NCI-H526 treated with DMSO at 0.1 percent for 48 hours (cell line): ENCODE data around the gene PTP4A1.

Experiments used
- DNase-seq: peaks from one replicate; lab custom pipeline; 2025; lab: John Stamatoyannopoulos, UW

PTP4A1 gene

DNA sequence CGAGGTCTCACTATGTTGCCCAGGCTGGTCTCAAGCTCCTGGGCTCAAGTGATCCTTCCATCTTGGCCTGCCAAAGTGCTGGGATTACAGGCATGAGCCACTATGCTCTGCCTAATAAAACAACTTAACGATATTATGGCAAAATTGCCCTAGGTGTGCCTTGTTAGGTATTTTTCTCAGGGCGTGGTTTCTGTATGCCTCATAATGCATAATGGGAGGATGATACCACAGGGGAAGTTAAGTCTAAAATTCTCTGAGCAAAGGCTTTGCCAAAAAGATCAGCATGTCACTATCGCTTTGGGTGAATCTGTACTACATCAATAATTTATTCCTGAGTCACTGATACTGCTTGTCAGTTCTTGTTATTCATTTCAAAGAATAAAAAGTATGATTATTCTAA is 15.9 kb upstream of the PTP4A1 start:
- DNase-seq: no peak

DNA sequence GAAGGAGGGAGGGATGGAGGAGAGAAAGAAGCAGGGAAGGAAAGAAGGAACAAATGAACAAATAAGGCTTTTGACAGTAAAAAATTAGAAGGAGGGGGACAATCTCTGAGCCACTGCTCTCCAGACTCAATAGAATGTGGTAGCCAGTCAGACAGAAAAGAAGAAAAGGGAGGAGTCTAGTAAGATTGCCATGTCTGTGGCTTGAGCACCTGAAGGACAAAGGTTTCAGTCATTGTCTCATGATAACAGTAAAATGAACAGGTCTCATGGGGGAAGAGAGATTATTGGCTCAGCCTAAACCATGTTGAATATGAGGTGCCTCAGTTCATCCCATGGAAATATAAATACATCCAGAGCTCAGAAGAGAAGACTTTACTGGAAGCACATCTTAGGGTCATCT is 14.0 kb upstream of the PTP4A1 start:
- no peak for DNase-seq

DNA sequence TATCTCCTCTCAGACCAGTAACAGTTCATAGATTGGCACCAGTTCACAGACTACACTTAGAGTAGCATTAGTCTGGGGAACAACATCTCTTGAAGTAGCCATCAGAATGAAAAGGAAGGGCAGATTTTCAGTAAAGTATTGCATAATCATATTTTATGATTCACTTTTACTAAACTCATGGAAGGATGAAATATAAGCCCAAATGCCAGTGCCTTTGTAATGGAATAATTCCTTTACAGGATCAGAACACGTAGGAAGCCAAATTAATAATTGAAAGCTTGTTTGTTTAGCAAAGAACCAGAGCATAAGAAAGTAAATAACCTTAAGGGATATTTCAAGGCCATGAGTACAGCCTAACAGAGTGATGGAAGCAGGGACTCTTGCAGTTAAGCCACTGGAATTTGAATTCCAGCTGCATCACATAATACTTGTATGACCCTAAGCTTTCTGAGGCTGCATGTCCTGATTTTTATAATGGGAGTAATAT is 11.4 kb upstream of the PTP4A1 start:
- DNase-seq: no peak

DNA sequence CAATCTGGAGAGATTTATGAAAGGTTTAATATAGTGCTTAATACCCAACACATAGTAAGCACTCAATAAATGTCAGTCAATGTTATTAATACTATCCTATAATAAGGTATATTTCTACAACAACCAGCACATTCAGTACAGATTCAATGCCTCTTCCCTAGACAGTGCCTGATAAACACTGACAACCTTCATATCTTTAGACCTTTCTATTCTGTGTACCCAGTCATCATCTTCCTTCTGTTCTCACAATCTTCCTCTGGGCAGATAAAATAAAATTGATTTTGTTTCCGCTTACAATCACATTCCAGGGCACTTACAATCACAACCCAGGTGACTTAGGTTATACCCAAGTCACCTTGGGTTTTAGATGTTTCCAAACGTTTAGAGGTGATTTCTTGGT is 11.0 kb upstream of the PTP4A1 start:
- no peak for DNase-seq

DNA sequence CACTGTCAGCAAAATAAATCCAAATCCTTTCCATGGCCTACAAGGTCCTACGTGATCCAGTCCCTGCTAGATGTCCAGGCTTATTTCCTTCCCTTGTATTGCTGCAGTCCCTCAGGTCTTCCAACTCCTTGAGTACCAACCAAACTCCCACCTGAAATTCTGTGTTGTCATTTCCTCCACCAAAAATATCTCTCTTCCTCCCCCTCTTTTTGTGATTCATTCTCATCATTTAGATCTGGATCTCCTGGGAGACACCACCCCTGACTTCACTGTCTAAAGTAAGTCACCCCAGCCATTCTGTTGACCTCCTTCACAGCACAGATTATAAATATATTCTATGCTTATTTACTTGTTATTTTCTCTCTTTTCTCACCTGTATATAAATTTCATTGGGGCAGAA is 9.0 kb upstream of the PTP4A1 start:
- DNase-seq: no peak

DNA sequence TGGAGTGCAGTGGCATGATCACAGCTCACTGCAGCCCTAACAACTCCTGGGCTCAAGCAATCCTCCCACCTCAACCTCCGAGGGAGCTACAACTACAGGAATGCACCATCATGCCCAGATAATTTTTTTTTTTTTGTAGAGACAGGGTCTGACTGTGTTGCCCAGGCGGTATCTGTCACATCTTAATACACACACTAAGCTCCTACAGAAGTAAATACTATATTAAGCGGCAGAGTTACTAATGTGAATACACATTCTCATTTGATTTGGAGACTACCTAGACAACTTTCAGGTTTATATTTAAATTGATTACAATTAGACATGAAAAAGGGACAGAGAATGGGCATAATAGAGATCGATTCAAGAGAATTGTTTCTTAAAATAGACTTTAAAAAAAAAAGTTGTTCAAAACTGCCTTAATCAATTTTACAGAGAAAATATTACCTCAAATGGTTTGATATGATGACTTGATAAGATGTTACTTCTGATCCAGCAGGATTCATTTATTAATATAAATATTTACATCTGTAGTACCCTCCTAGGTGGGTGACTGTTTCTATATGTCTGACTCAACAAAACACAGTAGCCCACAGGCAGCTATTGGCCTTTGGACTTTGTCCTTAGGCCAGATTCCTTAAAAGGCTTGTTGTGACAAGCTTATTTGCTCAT is 7.1 kb upstream of the PTP4A1 start:
- DNase-seq: no peak

DNA sequence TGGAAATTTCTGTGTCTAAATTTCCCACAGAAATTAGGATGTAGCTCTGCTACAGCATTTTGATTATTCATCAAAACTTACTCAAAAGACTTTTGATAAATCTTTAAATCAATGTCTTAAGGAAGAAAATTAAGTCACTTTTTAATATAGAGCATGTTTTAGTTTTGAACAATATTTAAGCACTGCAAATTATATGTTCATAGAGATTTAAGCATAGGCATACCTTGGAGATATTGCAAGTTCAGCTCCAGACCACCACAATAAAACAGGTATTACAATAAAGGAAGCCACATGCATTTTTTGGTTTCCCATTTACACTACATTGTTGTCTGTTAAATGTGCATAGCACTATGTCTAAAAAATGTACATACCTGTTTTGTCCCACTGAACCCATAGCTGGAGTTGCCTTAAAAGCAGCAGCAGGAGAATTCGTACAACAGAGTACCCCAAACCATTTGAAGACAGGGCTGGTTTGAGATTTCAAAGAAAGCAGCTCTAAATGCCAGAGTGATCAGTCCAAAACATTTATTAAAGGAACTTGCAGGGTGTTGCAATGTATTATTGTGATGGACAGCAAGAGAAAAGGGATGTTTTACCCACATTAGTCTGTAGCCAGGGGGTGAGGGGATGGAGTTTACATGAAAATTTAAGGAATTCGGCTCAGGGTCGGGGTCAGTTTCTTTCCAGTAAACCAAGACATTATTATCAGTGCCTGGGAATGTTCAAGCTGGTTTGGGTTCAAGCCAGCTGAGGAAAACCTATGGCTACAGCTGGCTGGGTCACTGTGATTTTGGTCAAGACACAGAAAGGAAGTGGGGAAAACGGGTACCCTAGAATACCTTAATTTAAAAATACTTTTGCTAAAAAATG is 6.3 kb upstream of the PTP4A1 start:
- no peak for DNase-seq

DNA sequence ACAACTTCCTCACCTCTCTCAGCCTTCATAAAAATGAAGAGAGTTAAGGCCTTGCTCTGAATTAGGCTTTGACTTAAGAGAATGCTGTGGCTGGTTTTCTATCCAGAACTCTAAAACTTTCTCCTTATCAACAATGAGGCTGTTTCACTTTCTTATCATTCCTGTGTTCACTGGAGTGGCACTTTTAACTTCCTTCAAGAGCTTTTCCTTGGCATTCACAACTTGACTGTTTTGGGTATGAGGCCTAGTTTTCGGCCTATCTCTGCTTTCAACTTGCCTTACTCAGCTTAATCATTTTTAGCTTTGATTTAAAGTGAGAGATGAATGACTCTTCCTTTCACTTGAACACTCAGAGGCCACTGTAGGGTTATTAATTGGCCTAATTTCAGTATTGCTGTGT is 4.3 kb upstream of the PTP4A1 start:
- DNase-seq: no peak

DNA sequence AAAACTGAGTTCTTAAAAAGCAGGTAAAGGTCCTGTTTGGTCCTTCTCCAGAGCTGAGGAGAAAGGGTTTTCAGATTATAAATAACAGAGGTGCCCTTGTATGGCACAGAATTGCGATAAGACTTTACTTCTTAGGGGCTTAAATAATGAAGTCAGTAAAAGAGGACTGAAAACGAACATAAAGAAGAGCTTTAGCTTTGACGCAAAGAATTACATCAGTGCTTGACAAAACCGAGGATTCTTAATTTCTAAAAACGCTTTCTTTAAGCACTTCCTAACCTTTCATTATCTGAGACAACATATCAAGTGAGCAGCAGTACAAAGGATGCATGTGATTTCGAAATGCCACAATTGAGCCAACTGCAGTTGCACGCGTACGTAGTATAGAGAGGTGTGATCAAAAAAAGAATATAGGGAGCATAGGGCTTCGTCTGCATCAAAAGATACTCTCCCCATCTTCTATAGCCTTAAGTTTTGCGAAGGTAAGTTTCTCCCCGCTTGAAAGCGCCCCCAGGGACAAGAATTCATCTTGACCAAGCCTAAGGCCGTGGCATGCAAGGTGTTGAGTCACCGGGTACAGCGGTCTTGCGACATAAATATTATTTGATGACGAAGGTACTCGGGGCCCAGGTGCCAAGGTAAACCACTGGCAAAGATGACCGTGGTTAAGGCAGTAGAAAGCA is 778 bp upstream of the PTP4A1 start:
- no peak for DNase-seq

DNA sequence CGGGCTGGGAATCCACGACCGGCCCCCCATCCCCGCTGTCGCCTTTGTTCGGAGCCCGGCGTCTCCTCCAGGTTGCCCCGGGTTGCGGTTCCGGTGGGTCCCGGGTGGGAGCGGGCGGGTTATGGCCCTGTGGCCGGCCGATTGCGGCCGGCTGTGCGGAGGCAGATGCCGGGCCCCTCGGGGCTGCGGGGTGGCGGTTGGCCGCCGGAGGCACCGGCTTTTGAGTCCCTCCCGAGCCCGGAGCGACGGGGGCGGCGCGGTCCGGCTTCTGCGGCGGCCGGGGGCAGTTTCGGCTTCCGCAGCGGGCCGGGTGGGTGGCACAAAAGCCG is 431 bp downstream of the PTP4A1 start:
- no peak for DNase-seq

DNA sequence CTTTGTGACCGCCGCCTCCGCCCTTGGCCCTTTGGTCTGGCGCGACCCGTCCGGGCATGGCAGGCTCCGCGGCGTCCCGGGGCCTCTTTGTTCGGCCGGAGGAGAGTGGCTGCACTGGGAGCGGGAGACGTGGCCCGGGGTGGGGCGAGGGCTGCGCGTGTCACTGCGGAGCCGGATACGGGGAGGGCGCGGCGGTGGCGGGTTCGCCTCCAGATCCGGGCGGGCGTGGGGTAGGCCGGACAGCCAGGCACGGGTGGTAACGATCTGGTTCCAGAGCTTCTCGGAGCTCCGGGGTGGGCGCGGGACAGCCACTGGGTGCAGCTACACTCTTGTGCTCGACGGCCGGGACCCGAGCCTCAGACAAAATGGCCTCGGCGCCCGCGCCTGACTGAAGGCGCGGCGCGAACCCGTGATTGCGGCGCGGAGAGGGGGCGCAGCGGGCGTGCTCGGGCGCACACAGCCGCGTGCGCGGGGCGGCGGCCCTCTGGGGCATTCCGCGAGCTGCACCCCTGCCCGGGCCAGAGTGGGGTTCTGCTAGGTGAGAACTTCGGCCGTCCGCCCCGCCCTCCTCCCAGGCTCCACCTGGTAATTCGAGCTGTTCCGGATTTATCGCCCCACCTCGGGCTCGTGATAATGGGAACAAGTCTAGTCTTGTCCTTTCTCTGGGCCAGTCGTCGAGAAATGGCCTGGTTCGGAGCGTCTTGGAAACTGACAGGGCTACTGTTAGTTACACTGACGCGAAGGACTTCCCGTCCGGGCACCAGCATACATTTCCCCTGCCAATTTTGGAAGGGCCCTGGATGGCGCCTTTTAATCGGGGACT is 1.0 kb downstream of the PTP4A1 start:
- DNase-seq: peak; percentile 85

DNA sequence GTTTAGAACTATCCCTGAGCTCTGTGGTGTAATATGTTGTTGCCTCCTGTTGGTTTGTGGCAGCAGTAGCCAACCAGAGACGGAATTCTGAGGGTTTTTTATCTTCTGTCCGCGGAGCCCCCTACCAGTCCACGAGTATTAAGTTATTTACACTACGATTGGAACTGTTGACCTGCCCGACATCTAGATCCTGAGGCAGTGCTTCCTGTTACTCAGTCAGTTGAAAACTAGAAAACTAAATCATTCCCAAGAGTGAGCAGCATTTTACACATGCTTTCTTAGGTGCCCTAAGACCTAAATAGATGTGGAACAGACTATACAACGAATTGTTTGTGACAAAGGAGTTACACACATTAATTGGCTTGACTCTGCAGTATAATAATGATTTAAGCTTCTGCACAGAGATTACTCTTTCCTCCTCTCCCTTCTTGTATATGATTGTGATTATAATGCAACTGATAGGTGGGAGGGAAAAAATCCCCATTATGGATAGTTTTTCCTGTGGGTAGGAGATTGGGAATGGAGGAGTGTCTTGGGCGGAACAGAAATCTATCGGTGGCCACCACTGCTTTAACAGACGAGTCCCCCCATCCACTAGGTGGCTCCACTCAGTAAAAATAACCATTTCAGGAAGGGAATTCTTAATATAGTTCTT is 1.7 kb downstream of the PTP4A1 start:
- DNase-seq: peak; percentile 23

DNA sequence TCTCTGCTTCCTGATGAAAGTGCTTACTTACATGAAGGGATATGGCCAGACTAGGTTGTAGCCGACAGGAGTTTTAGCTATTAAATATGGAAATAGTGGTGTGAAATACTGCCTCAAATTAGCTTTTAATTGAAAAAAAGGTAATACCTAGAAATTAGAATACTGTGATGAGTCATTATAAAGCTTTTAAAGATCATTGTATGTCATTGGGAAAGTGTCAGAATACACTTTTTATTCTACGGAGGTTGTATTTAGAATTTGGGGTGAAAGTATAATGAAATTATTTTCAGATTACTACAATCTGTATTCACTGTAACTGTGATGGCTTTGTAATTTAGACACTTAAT is 2.2 kb downstream of the PTP4A1 start:
- DNase-seq: no peak

DNA sequence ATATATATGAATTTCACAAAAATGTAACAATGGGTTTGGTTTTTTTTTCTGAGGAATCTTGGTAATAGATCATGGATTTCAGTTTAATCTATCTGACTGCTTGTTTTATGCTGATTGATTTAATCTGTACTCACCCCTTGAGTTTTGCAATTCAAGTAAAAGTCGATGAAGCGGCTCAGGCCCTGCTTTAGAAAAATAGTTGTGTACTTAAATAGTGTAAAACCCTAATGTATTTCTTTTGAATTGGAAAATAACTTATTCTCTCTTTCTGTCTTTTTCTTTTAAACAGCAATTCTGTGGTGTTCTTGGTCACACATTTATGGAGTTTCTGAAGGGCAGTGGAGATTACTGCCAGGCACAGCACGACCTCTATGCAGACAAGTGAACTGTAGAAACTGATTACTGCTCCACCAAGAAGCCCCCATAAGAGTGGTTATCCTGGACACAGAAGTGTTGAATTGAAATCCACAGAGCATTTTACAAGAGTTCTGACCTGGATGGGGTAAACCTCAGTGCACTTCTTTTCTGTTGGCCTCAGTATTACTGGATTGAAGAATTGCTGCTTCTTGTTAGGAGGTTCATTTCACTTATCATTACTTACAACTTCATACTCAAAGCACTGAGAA is 4.0 kb downstream of the PTP4A1 start:
- no peak for DNase-seq

DNA sequence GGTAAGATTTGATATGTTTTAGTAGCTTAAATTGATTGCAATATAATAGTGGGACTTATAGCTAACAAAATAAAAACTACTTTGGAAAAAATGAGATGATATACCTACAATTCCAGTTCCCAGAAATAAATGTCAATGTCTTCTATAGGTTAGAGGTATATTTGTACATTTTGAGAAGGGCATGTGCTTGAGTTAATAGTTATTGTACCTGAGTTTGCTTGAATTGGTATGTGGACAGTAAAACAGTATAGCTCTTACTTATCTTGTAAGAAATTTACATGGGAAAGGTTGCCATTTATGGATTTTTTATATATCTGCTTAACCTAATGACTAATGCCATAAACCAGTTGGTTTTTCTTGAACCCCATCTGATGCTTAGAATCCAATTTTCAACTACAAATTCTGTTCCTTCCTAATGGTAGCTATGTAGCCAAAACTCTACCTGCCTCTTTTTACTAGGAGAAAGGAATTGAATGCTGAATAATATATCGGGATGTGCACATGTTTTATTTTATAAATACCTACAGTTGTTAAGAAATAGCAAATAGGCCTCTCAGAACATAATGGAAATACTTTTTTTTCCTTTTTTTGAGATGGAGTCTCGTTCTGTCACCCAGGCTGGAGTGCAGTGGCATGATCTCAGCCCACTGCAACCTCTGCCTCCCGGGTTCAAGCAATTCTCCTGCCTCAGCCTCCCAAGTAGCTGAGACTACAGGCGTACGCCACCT is 4.9 kb downstream of the PTP4A1 start:
- no peak for DNase-seq

DNA sequence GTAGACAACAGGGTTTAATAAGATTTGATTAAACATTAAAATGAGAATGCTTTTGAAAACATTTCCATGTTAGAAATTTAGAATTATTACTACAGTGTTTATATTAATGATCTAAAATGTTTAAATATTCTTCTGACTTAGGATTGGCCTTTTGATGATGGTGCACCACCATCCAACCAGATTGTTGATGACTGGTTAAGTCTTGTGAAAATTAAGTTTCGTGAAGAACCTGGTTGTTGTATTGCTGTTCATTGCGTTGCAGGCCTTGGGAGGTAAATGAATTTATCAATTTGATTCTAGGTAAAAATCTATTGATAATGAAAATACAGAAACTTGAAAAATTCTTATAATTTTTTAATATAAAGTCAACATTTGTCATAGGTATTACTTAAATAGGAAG is 6.5 kb downstream of the PTP4A1 start:
- DNase-seq: no peak

DNA sequence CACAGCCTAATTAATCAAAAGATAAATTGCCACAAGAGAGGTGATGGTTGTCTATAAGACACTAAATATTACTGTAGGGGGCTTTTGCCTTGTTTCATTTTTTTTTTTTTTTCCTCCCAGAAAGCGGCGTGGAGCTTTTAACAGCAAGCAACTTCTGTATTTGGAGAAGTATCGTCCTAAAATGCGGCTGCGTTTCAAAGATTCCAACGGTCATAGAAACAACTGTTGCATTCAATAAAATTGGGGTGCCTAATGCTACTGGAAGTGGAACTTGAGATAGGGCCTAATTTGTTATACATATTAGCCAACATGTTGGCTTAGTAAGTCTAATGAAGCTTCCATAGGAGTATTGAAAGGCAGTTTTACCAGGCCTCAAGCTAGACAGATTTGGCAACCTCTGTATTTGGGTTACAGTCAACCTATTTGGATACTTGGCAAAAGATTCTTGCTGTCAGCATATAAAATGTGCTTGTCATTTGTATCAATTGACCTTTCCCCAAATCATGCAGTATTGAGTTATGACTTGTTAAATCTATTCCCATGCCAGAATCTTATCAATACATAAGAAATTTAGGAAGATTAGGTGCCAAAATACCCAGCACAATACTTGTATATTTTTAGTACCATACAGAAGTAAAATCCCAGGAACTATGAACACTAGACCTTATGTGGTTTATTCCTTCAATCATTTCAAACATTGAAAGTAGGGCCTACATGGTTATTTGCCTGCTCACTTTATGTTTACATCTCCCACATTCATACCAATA is 7.8 kb downstream of the PTP4A1 start:
- no peak for DNase-seq

DNA sequence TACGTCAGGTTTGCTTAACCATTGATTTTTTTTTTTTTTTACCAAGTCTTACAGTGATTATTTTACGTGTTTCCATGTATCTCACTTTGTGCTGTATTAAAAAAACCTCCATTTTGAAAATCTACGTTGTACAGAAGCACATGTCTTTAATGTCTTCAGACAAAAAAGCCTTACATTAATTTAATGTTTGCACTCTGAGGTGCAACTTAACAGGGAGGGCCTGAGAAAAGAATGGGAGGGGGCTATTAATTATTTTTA is 8.4 kb downstream of the PTP4A1 start:
- no peak for DNase-seq

DNA sequence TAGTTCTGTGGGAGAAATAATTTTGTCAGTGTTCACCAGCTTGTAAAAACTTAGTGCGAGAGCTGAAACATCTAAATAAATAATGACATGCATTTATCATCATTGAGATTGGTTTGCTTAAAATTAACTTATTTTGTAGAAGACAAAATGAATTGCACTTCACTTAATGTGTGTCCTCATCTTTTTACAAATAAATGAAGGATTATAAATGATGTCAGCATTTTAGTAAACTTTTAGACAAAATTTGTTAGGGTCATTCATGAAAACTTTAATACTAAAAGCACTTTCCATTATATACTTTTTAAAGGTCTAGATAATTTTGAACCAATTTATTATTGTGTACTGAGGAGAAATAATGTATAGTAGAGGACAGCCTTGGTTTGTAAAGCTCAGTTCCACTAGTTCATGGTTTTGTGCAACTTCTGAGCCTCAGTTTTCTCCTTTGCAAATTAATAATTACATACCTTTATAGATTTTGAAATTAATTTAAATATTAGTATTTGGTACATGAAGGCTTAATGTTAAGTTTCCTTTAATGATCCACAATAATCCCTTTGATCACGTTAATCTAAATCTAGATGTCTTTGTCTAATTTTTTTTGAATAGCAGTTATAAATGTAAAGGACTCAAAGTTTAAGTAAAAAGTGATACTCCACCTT is 9.2 kb downstream of the PTP4A1 start:
- DNase-seq: no peak
